Activated T-cell treated with anti-CD3 and anti-CD28 coated beads for 24 hours (primary cell): ENCODE measurements around the gene DHPS.

Experiments
- DNase-seq: peaks from one replicate; pipeline ENCODE4 v3.0.0-alpha.2; 2020; ENCODE audit warnings: low read depth

The DHPS gene

DNA sequence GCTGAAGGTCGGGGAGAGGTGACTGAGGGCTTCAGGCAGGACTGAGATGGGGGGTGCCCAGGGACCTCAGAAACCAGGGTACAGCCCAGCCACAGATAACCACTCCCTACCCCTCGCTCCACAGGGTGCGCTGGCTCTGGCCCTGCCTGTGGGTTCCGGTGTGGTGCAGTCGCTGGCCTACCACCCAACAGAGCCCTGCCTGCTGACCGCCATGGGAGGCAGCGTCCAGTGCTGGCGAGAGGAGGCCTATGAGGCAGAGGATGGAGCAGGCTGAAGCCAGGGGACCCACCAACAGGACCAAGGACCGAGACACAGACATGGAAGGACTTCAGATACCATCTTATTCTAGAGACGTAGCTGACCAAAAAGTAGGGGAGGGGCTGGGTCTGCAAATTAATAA is 6.3 kb downstream of the DHPS start:
- no peak for DNase-seq

DNA sequence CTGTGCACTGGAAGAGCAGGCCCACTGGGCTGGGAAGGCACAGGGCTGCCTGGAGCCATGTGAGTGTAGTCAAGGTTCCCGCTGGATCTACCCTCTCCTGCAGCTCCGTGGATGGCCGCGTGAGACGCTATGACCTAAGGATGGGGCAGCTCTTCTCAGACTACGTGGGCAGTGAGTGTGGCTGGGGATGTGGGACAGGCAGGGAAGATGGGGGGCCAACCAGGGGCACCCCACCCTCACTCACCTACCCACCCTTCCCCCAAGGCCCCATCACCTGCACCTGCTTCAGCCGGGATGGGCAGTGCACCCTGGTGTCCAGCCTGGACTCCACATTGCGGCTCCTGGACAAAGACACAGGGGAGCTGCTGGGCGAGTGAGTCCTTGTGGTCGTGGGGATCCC is 8.9 kb downstream of the DHPS start:
- no peak for DNase-seq

DNA sequence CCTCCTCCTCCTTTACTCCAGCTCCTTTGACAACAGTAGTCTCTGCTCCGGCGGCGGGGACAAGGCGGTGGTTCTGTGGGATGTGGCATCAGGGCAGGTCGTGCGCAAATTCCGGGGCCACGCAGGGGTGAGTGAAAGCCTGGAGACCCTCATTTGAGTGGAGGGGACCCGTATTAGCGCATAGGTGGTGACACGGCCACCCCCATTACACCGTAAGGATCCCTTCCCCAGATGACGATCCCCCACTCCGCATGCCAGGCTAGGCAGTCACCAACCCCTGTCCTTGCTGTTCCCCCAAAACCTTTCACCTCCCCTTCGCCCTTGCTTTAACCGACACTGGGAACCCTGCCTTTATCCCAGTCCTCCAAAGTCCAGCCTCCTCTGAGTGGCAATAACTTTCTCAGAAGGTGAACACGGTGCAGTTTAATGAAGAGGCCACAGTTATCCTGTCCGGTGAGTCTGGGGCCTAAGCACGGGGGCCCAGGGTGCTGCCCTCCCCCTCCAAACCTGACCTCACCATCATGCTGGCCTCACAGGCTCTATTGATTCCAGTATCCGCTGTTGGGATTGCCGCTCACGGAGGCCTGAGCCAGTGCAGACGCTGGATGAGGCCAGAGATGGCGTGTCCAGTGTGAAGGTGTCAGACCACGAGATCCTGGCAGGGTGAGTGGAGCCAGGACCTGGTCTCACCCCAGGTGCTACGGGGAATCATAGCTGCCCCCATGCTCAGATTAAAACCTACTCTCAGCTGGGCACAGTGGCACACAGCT is 11.3 kb downstream of the DHPS start:
- DNase-seq, result no peak

DNA sequence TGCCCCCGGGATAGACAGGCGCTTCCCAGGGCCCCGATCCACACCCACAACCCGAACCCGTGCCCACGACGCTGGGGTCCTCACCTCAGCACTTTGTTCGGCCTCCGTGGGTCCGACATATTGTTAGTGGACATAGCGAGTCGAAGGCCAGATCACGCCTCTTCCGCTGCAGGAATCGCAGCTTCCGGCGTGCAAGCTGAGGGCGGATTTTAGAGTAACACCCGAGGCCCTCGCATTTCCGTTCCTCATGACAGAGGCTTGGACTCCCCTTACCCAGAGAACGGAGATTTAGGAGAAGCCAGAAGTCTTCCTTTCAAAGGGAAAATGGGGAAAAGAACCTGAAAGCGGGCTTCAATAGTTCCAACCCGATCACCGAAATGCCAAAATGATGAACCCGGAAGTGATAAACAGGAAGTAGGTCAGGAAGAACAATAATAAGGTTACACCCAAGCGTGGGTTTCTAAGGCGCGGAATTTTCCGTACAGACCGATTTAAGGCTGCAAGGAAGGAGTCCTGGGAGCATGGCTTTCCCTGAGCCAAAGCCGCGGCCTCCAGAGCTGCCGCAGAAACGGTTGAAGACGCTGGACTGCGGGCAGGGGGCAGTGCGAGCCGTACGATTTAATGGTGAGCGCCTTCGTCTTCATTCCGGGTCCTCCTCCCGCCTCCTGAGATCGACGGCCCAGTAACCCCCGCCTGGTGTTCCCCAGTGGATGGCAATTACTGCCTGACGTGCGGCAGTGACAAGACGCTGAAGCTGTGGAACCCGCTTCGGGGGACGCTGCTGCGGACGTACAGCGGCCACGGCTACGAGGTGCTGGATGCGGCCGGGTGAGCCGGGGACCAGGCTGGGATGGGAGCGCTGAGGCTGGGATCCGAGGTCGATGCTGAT is 12.2 kb downstream of the DHPS start:
- DNase-seq, result peak; percentile 68

DNA sequence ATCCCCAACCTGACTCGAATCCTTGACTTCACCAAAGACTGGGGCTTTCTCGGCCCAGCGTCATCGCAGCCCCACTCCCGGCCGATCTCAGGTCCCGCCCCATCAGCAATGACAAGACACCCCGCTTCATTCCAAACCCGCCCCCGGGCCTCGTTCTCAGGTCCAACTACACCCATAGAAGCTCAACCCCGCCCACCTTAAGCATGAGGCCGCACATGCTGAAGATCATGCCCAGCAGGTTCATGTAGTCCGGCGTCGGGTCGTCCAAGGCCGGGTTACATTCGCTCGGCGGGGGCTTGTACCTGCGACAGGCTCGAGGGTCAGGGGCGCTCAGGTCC is 12.8 kb downstream of the DHPS start:
- DNase-seq, result peak; percentile 39

DNA sequence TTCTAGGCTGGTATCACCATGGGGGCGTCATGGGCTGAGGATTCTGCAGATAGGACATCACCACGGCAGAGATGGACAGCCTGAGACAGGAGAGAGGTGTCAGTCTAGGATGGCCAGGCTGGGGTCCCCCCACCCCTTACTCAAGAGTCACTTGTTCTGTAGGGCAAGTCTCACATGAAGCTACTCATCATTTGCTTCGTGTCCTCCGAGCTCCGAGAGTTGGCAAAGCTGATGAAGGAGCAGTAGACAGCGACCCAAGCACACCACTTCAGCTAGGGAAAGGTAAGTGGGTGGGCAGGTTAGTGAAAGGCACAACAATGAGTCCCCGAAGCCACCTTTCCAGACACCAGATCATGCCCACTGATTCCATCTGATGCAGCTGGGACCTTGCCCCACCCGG is 13.3 kb downstream of the DHPS start:
- DNase-seq, result no peak

DNA sequence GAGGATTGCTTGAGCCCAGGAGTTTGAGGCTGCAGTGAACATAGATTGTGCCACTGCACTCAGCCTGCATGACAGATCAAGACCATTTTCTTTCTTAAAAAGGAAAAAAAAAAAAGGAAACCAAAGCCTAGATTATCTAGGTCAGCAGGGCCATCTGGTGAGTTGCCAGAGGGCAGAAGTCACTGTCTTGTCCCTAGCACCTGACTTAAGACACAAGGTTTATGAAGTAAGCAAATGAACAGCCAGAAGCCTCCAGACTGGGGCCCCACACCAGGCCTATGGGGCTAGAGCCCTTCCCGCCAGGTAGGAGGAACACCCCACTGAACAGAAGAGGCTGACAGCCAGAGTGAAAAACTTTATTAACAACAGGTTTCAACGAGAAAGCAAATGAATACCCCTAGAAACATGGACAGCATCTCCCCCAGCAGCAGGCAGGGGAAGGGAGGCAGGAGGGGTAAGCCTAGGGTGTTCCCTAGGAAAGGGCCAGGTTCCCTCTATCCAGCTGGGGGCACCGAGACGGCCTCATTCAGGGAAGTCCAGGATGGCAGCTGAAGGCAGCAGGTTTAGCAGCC is 13.9 kb downstream of the DHPS start:
- no peak for DNase-seq

DNA sequence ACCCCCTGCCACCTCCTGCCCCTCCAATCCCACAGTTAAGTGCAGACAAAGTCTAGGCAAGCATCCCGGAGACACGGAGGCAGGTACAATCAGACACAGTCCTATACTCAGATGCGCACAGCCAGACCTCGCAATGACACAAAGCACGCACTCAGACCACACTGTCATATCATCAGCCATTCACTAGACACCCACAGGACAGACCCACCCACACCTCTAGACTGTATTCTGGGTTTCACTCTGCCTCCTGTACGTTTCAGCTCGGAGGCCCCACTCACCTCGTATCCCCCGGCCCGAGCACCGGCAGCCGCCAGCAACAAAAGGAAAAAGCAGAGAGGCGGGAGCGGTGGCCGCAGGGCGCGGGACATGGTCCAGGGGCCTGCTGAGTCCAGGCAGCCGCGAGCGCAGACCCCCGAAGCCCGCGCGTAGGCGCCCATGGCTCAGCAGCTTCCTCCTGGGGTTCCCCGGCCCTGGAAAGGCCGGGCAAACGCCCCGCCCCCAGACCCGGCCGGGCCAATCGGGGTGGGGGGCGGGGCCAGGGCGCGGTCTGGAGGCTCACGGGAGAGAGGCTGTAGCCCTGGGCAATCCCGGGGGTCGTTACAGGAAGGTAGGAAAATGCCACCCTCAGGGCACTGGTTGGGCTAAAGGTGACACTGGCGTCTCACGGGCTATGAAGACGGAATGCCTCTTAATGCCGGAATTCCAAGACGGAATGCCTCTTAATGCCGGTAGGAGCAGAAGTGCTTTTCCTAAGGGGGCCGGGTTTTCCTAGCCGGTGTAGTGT is 15.2 kb downstream of the DHPS start, which contains the start of the genes MAN2B1 and WDR83:
TSS of gene MAN2B1 (minus strand) at position 478 of the 784 bp plus-strand sequence. CDS start at position 437, 41 bp downstream.
TSS of gene WDR83 (plus strand) at position 543 of the 784 bp plus-strand sequence. CDS start 2,984 bp downstream, outside the sequence.
- DNase-seq, result peak; percentile 76

DNA sequence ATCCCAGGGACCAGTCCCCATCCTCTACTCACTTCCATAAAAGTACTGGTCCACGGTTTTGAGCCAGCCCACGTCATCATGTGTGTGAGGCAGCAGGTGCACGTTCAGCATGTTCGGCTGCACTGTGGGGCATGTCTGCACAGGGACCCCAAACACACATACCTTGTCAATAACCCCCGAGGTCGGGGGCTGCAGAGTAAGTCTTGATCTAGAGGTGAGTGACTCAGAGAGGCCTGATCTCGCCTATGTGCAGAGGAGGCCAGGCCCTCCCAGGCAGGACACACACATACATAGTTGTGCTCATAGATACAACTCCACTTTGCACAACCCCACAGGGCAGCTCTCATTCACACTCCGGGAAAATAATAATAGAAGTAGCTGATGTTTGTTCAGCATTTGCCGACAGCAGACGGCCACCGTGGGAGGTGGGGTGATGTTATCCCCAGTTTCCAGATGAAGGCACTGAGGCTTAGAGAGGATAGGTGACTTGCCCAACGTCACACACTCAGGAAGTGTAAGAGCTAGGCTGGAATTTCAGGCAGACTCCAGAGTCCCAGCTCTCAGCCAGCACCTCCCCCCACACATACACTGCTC is 15.9 kb downstream of the DHPS start:
- DNase-seq, result no peak

DNA sequence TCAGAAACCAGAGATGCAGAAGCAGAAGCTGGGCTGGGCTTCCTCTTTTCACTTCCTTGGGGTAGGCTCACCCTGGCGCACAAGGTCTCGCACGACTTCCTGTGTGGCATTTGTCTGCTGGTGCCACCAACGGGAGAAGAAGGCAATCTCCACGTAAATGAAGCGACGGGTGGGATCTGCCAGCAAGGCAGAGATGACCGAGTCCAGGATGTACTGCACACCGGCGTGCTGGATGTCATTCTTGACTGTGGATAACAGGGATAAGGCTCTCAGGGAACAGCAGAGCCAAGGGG is 16.5 kb downstream of the DHPS start:
- peak; percentile 48 for DNase-seq

DNA sequence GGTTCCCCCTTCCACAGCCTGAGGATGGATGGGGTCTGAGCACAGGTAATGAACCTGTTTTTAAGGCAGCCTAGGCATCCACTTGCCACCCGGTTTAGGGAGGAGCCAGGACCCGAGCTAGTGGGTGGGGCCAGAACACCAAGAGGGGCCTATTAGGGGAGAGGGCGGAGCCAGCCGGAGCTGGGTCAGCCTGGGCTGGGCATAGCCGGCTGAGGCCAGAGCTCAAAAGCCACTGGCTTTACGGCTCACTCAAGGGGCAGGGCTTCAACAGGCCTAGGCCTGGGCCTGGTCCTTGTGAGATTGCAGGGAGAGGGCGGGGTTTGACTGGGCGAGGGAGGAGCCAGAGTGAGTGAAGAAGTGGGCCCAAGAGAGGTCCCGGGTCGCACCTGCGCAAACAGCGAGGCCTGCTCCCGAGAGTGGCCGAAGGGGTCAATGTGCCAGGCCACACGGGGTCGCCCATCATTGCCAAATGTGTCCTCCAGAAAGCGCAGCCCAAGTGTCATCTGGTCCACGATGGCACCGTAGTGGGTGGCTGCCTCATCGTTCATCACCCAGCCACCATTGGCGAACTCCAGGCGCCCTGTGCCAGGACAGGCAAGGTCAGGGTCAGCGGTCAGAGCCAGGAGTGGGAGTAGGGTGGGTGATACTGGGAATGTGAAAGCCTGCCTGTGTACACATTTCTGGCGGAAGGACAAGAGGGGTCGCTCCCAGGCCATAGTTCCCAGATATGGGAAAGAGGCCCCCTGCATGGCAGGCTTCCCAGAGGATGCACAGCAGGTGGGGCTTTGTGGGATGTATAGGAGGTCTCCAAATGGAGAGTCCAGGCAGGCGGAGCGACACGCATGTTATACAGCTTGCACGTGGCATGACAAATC is 17.0 kb downstream of the DHPS start:
- DNase-seq, result no peak

DNA sequence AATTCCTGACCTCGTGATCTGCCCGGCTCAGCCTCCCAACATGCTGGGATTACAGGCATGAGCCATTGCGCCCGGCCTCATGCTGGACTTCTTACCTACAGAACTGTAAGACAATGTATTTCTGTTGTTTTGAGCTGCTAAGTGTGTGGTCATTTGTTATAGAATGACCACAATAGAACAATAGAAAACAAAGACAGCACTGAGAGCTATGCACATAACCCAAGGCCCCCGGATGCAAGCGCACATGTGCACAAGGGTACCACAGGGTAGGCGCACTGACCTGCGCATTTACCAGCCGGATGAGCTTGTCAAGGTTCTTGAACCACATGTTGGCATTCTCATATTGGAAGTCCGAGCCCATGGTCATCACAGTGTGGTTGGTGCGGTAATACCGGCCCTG is 20.7 kb downstream of the DHPS start:
- no peak for DNase-seq

DNA sequence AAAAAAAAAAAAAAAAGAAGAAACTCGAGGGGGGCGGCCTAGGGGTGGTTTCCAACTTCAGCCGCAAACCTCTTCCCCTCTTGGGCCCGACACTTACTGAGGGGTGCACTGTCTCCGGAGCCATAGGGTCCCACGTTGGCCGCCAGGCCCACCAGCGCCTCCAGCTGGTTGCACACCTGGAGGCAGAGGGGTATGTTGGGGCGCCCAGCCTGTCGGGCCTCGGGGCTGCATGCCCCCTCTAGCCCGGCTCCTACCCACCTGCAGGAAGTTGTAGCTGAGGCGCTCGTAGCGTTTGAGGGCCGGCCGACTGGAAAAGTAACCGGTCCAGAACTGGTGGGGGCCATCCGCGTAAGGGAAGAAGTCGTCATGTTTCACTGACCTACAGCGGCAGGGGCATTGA is 23.7 kb downstream of the DHPS start:
- no peak for DNase-seq

DNA sequence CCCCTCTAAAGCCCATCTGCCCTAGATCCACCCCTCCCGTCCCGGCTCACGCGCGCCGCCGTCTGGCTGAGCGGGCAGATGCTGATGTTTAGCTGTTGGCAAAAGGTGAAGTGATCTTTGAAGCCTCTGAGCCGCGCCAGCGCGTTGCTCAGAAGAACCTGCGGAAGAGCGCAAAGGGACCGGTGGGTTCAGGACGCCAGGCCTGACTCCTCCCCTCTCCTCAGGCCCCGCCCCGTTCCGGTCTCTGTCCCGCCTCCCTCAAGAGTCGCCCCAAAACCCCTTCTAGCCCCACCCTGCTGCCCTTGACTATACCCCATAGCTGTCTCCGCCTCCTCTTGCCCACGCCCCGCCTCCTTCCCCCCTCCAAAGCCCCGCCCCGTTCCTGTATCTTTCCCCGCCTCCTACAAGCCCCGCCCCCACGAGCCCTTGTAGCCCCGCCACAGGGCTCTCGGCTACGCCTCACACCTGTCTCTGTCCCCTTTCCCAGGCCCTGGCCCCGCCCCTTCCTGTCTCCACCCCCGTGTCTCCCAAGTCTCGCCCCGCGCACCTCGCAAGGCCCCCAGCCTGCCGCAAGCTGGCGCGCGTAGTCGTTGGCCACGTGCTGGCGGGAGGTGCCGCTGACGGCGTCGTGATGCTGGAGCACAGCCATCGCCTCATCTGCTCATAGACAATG is 24.6 kb downstream of the DHPS start:
- no peak for DNase-seq

DNA sequence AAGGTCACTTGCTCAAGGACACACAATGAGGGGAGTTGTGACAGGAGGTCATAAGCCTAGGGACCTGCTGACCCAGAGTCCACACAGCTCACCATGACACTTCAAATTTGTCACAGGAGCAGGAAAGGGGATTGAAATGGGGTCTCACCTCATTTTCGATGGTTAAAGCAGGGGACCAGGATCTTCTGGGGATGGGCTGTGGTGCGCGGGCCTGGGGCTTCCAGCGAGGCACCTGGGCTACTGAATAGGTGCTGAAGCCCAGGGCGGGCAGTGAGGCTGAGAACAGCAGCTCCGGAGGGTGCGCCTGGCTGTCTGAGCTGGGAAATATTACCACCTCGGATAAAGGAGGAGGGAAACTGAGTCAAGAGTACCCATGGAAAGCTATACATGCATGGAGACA is 26.1 kb downstream of the DHPS start:
- DNase-seq, result no peak

DNA sequence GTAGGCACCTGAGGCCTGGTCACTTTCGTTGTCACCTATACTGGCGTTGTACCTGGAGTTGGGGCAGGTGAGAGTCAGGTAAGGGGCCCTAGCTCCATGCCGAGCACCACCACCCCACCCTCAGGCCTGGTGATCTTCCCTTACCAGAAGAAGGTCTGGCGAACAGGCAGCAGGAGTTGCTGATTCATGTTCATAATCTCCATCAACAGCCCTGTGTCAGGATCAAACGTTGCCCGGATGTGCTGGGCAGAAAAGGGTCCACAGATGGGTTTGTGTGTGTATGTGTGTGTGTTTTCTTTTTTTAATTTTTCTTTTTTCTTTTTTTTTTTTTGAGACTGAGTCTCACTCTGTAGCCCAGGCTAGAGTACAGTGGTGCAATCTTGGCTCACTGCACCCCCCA is 29.5 kb downstream of the DHPS start:
- DNase-seq, result no peak

DNA sequence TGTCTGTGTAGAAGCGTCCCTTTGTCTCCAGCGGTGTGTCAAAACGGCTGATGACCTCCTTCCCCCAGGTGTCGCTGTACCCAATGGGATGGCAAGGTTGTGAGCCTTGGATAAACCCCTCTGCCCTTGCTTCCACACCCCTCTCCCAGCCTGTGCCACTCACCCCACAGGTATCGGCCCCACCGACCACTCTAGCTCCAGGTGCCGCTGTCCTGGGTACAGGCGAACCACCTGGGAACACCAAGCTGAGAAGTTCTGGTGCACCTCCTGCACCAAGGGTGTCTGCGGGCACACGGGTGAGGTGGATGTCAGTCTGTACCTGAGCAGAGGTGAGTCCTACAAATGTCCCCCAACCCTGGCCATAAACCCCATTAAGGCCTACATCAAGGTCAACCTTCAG is 31.7 kb downstream of the DHPS start:
- no peak for DNase-seq

DNA sequence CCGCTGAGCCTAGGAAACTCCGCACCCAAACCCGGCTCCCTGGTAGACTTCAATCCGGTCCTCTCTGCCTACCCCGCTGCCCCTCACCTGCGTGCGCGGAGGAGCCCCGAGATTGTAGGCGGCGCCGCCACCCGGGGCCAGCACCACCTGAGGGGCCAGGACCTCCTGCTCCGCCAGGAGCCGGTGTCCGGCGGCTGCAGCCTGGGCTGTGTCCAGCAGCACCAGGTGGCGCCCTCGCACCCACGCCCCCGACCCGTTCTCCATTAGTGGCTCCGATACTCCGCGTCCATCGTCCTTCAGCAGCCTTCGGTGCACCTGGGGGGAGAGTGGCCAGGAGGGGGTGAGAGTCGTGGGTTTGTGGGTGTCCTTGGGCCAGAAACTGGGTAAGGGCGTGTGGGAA is 33.6 kb downstream of the DHPS start:
- DNase-seq, result no peak

DNA sequence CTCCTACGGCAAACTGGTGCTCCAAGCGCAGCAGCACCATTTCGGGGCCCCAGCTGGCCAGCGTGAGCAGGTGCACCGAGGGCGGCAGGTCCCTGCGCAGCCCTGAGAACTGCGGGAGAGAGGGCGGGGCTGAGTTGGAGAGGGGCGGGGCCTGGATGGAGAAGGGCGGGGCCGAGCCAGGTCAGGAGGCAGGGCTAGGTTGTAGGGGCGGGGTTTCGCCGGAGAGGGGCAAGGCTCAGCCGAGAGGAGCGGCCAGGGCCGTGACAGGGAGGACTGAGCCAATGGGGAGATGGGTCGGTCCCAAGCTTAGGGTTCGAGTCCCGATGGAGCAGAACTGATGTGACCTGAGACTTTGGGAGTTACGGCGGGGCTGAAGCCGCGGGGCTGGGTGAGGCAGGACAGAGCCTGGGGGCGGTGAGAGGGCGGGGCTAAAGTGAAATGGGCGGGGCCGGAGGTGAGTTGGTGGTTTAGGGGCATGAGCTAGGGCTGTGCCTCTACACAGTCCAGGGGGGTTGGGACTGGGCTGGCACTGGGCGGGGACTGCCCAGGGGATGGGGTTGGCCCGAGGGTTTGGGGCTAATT is 34.1 kb downstream of the DHPS start:
- no peak for DNase-seq

DNA sequence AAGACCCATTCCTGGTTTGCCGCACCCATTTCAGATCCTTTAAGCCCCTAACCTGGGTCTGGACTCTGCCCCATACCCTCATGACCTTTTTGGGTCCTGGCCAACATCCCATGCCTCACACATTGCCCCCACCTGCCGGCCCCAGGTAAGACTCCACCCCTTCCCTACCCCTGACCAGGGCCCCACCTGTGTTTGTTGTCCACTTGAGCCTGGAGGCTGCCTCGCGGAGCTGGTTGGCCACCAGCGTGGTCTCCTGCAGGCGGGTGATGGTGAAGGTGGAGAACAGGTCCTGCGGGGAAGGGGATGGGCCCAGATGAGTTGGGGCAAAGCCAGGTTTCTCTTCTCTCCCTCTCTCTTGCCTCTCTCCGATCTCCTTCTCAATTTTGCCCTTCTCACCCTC is 34.6 kb downstream of the DHPS start:
- no peak for DNase-seq
